ENCODE results near the gene GRN.

DNA sequence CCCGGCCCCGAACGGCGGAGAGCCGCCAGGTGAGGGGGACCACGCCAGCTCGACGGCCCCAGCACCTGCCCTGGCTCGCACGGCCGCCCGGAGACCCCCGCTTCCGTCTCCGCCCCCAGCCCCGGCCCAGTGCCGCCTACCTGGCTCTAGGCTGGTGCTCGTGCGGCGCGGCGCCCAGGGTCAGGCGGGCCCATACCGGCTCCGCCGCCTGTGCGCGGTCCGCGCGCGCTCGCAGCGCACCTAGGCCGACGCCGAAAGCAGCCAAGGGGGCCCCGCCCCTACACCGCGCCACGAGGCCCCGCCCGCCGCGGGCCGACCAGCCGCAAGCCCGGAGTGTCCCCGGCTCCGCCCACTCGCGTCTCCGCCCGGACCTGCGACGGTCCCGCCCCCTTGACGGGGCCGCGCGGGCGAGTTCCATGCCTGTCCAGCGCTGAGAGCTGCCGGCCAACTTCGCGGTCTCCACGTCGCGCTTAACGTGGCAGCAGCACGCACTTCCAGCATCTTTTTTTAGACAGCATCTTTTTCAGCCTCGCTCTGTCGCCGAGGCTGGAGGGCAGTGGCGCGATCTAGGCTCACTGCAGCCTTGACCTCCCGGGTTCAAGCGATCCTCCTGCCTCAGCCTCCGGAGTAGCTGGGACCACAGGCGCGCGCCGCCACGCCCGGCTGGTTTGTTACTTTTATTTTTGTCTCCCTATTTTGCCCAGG, 20.4 kb upstream of the GRN start, which contains the start of gene SLC25A39:
- TF ChIP-seq, protein P1, sequence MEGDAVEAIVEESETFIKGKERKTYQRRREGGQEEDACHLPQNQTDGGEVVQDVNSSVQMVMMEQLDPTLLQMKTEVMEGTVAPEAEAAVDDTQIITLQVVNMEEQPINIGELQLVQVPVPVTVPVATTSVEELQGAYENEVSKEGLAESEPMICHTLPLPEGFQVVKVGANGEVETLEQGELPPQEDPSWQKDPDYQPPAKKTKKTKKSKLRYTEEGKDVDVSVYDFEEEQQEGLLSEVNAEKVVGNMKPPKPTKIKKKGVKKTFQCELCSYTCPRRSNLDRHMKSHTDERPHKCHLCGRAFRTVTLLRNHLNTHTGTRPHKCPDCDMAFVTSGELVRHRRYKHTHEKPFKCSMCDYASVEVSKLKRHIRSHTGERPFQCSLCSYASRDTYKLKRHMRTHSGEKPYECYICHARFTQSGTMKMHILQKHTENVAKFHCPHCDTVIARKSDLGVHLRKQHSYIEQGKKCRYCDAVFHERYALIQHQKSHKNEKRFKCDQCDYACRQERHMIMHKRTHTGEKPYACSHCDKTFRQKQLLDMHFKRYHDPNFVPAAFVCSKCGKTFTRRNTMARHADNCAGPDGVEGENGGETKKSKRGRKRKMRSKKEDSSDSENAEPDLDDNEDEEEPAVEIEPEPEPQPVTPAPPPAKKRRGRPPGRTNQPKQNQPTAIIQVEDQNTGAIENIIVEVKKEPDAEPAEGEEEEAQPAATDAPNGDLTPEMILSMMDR (IDR thresholded peaks at IDR 0.05; ENCODE audit: low read length): no peak
- TF ChIP-seq EZH2 (IDR thresholded peaks at IDR 0.05; ENCODE audit: borderline replicate concordance, low read length): no peak

Data from OCI-LY1 (cell line).